Uterus (tissue), 2 donors: ENCODE measurements around the gene EPB42.

ENCODE experiments used
- POLR2A ChIP-seq, 2 donors: fragments of 450-650 bp; IDR thresholded peaks; one replicate each; pipeline ENCODE4 v1.6.1; 2016; ENCODE audit warnings: antibody characterized with exemption in 2 of 2, mild to moderate bottlenecking in 1 of 2, moderate library complexity in 1 of 2
- TF ChIP-seq, protein P1 (sequence below), 4 experiments: fragments of 200-600 bp in 2 of 4; fragments of 450-650 bp in 2 of 4; sonication (generic) in 2 of 4; IDR thresholded peaks; one replicate each; pipeline ENCODE4 v1.5.1; 2016 to 2019; ENCODE audit warnings: antibody characterized with exemption in 4 of 4, mild to moderate bottlenecking in 2 of 4, moderate library complexity in 1 of 4

- TF ChIP-seq, protein P1, sequence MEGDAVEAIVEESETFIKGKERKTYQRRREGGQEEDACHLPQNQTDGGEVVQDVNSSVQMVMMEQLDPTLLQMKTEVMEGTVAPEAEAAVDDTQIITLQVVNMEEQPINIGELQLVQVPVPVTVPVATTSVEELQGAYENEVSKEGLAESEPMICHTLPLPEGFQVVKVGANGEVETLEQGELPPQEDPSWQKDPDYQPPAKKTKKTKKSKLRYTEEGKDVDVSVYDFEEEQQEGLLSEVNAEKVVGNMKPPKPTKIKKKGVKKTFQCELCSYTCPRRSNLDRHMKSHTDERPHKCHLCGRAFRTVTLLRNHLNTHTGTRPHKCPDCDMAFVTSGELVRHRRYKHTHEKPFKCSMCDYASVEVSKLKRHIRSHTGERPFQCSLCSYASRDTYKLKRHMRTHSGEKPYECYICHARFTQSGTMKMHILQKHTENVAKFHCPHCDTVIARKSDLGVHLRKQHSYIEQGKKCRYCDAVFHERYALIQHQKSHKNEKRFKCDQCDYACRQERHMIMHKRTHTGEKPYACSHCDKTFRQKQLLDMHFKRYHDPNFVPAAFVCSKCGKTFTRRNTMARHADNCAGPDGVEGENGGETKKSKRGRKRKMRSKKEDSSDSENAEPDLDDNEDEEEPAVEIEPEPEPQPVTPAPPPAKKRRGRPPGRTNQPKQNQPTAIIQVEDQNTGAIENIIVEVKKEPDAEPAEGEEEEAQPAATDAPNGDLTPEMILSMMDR (IDR thresholded peaks at IDR 0.05) = no peak
- TF ChIP-seq POLR2A (IDR thresholded peaks at IDR 0.05) = no peak
Measured at GRCh38 chr15:43169888-43170287, 50.9 kb downstream of the EPB42 start.
